SJCRH30 (cell line): Measurements from ENCODE around the gene COX7B. TPM values are rescaled to one million over a fixed set of nuclear protein-coding genes. Genes with fewer than 3 reads are reported as not detected.

Experiments used
- total RNA-seq: library from RNA; depleted of rRNA; stranded (reverse); fragments of >200 nt; shearing (Covaris generic); gene quantifications from 2 replicates; pipeline ENCODE4 v1.2.3, GENCODE V29; 2014; rRNA removed

Gene COX7B
- total RNA-seq, 1 experiment from 2014 or later, result 541 TPM

Other genes starting within 250 kb of the COX7B start
- 62.7 and 81.2 TPM in 2 replicates for gene ATRX, start 113.3 kb upstream of the COX7B start, total RNA-seq
- gene MAGT1, start 4.0 kb upstream of the COX7B start, total RNA-seq, result 60.7 and 72.2 TPM in 2 replicates
- 9.6 and 10.5 TPM in 2 replicates for gene ATP7A, start 11.2 kb downstream of the COX7B start, total RNA-seq
- not detected in 2 replicates for gene PGAM4, start 70.2 kb downstream of the COX7B start, total RNA-seq
- 354 and 408 TPM in 2 replicates for gene PGK1, start 204.8 kb downstream of the COX7B start, total RNA-seq
- gene TAF9B, start 240.2 kb downstream of the COX7B start, total RNA-seq, result 44.8 and 48.2 TPM in 2 replicates